ENCODE results near the gene CASS4. TPM values are rescaled to one million over a fixed set of nuclear protein-coding genes. Genes with fewer than 3 reads are reported as not detected.

Gene CASS4
- total and polyA plus RNA-seq, 9 of the 15 experiments (the other 6 are each of a cell fraction or from before 2014, with no cell fraction given) = 8.1 to 53.8 (median 26.7) TPM

DNA sequence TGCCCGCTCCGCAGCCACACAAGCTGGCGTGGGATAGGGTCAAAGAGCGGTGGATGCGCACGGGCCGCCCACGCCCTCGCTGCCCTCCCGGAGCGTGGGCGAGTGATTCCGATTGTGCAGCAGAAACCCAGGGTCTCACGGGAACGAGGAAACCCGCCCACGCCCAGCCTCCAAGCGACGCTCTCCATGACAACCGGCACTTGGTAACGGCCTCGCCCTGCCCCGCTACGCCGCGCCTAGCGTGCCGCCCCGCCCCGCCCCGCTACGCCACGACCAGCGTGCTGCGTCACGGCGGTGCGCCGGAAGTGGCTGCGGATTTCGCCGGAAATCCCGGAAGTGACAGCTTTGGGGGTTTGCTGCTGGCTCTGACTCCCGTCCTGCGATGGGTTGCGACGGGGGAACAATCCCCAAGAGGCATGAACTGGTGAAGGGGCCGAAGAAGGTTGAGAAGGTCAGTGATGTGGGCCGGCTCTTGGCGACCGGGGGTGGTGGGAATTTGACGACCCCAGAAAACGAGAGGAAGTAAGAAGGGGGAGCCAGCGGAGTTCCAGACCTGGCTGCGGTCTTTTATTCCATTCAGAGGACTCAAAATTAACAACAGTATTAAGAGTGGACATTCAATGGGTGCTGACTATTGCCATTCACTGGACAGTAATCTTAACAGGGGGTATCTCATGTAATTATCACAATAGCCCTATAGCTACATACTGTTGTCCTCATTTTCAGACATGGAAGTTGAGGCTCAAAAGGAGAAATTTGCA is 56.4 kb downstream of the CASS4 start, which contains the start of gene RTF2 (continued):
- TF ChIP-seq MGA (IDR thresholded peaks at IDR 0.05) = no peak
- no peak for TF ChIP-seq MIER1 (IDR thresholded peaks at IDR 0.05; ENCODE audit: low read depth)
- TF ChIP-seq, protein P1, sequence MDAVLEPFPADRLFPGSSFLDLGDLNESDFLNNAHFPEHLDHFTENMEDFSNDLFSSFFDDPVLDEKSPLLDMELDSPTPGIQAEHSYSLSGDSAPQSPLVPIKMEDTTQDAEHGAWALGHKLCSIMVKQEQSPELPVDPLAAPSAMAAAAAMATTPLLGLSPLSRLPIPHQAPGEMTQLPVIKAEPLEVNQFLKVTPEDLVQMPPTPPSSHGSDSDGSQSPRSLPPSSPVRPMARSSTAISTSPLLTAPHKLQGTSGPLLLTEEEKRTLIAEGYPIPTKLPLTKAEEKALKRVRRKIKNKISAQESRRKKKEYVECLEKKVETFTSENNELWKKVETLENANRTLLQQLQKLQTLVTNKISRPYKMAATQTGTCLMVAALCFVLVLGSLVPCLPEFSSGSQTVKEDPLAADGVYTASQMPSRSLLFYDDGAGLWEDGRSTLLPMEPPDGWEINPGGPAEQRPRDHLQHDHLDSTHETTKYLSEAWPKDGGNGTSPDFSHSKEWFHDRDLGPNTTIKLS (IDR thresholded peaks at IDR 0.05; ENCODE audit: borderline replicate concordance, low read depth) = peak; percentile 60; the same call in 1 of the 2 replicates
- no peak for TF ChIP-seq SRF (CRISPR knock-in tag; IDR thresholded peaks at IDR 0.05)
- TF ChIP-seq GATAD2A (IDR thresholded peaks at IDR 0.05) = no peak
- TF ChIP-seq, protein P2, sequence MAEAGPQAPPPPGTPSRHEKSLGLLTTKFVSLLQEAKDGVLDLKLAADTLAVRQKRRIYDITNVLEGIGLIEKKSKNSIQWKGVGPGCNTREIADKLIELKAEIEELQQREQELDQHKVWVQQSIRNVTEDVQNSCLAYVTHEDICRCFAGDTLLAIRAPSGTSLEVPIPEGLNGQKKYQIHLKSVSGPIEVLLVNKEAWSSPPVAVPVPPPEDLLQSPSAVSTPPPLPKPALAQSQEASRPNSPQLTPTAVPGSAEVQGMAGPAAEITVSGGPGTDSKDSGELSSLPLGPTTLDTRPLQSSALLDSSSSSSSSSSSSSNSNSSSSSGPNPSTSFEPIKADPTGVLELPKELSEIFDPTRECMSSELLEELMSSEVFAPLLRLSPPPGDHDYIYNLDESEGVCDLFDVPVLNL (CRISPR knock-in tag; IDR thresholded peaks at IDR 0.05; ENCODE audit: low read depth) = 0 out of 2 replicates have a peak, but pooled peaks have one; percentile 27
- TF ChIP-seq DEAF1 (CRISPR knock-in tag; IDR thresholded peaks at IDR 0.05) = no peak
- TF ChIP-seq ZC3H11A (IDR thresholded peaks at IDR 0.05; ENCODE audit: low read depth, low read length) = no peak
- TF ChIP-seq CHD1 (IDR thresholded peaks at IDR 0.05; ENCODE audit: low read length) = no peak
